IMR-90 (cell line): ENCODE data around the gene MUCL3. TPM values are rescaled to one million over a fixed set of nuclear protein-coding genes. Genes with fewer than 3 reads are reported as not detected.

Experiments
- ATAC-seq: fragments of 200-7000 bp; cut with Tn5 transposase; 2 replicates; pipeline ENCODE4 v1.9.1; 2020; ENCODE audit warnings: low read depth, mild to moderate bottlenecking, moderate library complexity
- BruUV-seq: library from RNA; stranded (reverse); fragments of 400-500 nt; replicated peaks from 2 replicates; lab custom pipeline; 2021; lab: Mats Ljungman, UMichigan
- CTCF ChIA-PET: fragments of 300-600 bp; formaldehyde crosslinking; extraction: SDS; loops from one replicate; lab custom pipeline; 2021; ENCODE audit warnings: antibody characterized with exemption; lab: Yijun Ruan, JAX
- POLR2A ChIA-PET: fragments of 300-600 bp; sonication (Branson Sonifier 250); formaldehyde crosslinking; loops from one replicate; lab custom pipeline; 2022; ENCODE audit warnings: antibody characterized with exemption; ENCODE audit not compliant: unreplicated experiment; lab: Charles Lee
- DNase-seq: peaks from one replicate; pipeline ENCODE4 v3.0.0; 2013
- H2AFZ ChIP-seq: replicated peaks from 2 replicates; pipeline ENCODE3; 2013; ENCODE audit warnings: low read length, mild to moderate bottlenecking; ENCODE audit not compliant: poor library complexity
- H2AK5ac ChIP-seq: 2 replicates; pipeline ENCODE4 v1.6.1; 2013; ENCODE audit warnings: low read depth, low read length, inconsistent platforms
- H2AK9ac ChIP-seq: replicated peaks from 2 replicates; pipeline ENCODE3; 2013; ENCODE audit warnings: mild to moderate bottlenecking, low read depth, low read length, moderate library complexity; ENCODE audit not compliant: poor library complexity
- H2BK120ac ChIP-seq: 2 replicates; pipeline ENCODE4 v1.6.1; 2013; ENCODE audit warnings: low read depth, low read length, inconsistent platforms
- H2BK15ac ChIP-seq: 3 replicates; pipeline ENCODE4 v1.6.1; 2013; ENCODE audit warnings: low read depth, low read length, inconsistent platforms
- H2BK20ac ChIP-seq: 2 replicates; pipeline ENCODE4 v1.6.1; 2013; ENCODE audit warnings: low read depth, mild to moderate bottlenecking, inconsistent platforms, low read length, moderate library complexity
- H2BK5ac ChIP-seq: 2 replicates; pipeline ENCODE4 v1.6.1; 2013; ENCODE audit warnings: mild to moderate bottlenecking, low read depth, low read length, inconsistent platforms; ENCODE audit not compliant: poor library complexity, severe bottlenecking
- H3K14ac ChIP-seq: replicated peaks from 2 replicates; pipeline ENCODE4 v1.6.1; 2013; ENCODE audit warnings: low read depth, low read length, inconsistent platforms
- H3K18ac ChIP-seq: 2 replicates; pipeline ENCODE4 v1.6.1; 2013; ENCODE audit warnings: low read depth, low read length, control low read depth
- H3K23ac ChIP-seq: 2 replicates; pipeline ENCODE4 v1.6.1; 2013; ENCODE audit warnings: low read depth, low read length, inconsistent platforms
- H3K27ac ChIP-seq: 2 replicates; pipeline ENCODE4 v1.5.1; 2013; ENCODE audit warnings: mild to moderate bottlenecking, control low read depth, low read length; ENCODE audit not compliant: insufficient read depth
- H3K27me3 ChIP-seq: 2 replicates; pipeline ENCODE4 v1.6.1; 2013; ENCODE audit warnings: low read length; ENCODE audit not compliant: control insufficient read depth, insufficient read depth
- H3K36me3 ChIP-seq: 2 replicates; pipeline ENCODE4 v1.6.1; 2013; ENCODE audit warnings: low read length, mixed read lengths; ENCODE audit not compliant: control insufficient read depth, insufficient read depth
- H3K4ac ChIP-seq: 2 replicates; pipeline ENCODE4 v1.6.1; 2013; ENCODE audit warnings: low read depth, low read length, inconsistent platforms
- H3K4me1 ChIP-seq: 2 replicates; pipeline ENCODE4 v1.6.1; 2013; ENCODE audit warnings: low read length, mixed read lengths; ENCODE audit not compliant: control insufficient read depth, insufficient read depth
- H3K4me2 ChIP-seq: 2 replicates; pipeline ENCODE4 v1.6.1; 2013; ENCODE audit warnings: low read depth, mild to moderate bottlenecking, control low read depth, low read length, moderate library complexity
- H3K4me3 ChIP-seq: 2 replicates; pipeline ENCODE4 v1.5.1; 2013; ENCODE audit warnings: low read depth, mild to moderate bottlenecking, control low read depth, low read length, moderate library complexity; ENCODE audit not compliant: insufficient read depth
- H3K56ac ChIP-seq: 2 replicates; pipeline ENCODE4 v1.6.1; 2013; ENCODE audit warnings: low read length, inconsistent platforms; ENCODE audit not compliant: insufficient read depth; ENCODE audit errors: extremely low read depth
- H3K79me1 ChIP-seq, 2 experiments: 2 replicates each; pipeline ENCODE4 v1.6.1; 2013; ENCODE audit warnings: low read length in 2 of 2, inconsistent platforms in 1 of 2, low read depth in 1 of 2
- H3K9ac ChIP-seq: 2 replicates; pipeline ENCODE4 v1.6.1; 2013; ENCODE audit warnings: low read depth, low read length, control low read depth
- H3K9me1 ChIP-seq: 2 replicates; pipeline ENCODE4 v1.6.1; 2013; ENCODE audit warnings: low read length, inconsistent platforms; ENCODE audit not compliant: insufficient read depth
- H3K9me3 ChIP-seq: 2 replicates; pipeline ENCODE4 v1.6.1; 2013; ENCODE audit warnings: low read length; ENCODE audit not compliant: control insufficient read depth, insufficient read depth
- H4K20me1 ChIP-seq: 2 replicates; pipeline ENCODE4 v1.6.1; 2013; ENCODE audit warnings: low read length, inconsistent platforms; ENCODE audit not compliant: insufficient read depth
- H4K5ac ChIP-seq: 2 replicates; pipeline ENCODE4 v1.6.1; 2013; ENCODE audit warnings: mild to moderate bottlenecking, low read depth, low read length, control low read depth
- H4K8ac ChIP-seq, 2 experiments: 2 replicates each; pipeline ENCODE4 v1.6.1; 2013; ENCODE audit warnings: low read depth in 2 of 2, low read length in 2 of 2, control low read depth in 1 of 2, inconsistent platforms in 1 of 2
- H4K91ac ChIP-seq: 2 replicates; pipeline ENCODE4 v1.6.1; 2013; ENCODE audit warnings: low read depth, low read length, inconsistent platforms; ENCODE audit not compliant: insufficient read depth
- POLR2A ChIP-seq: IDR thresholded peaks from 2 replicates; pipeline ENCODE4 v1.6.1; 2012; ENCODE audit warnings: mild to moderate bottlenecking, low read depth, low read length
- RCOR1 ChIP-seq: IDR thresholded peaks from 2 replicates; pipeline ENCODE4 v1.6.1; 2012; ENCODE audit warnings: mild to moderate bottlenecking, low read length, improper control_type of control experiment; ENCODE audit not compliant: insufficient replicate concordance
- WGBS, 2 experiments: methylation state at CpG; one replicate each; pipeline versions ENCODE4 v1.1.5 to v1.1.7; 2013; ENCODE audit warnings: missing lambda C conversion rate in 2 of 2; ENCODE audit not compliant: insufficient read length in 1 of 2; ENCODE audit errors: extremely low coverage in 2 of 2; 5-methylcytosine and 5-hydroxymethylcytosine counted together
- dilution Hi-C: fragments of 300-500 bp; cut with HindIII; formaldehyde crosslinking; loops from one replicate; pipeline ENCODE4 v1.14.3; 2018; ENCODE audit warnings: low sequenced_read_pairs; ENCODE audit not compliant: unreplicated experiment
- in situ Hi-C: fragments of 300-500 bp; cut with MboI; formaldehyde crosslinking; loops from 3 replicates; pipeline ENCODE4 v1.14.3; 2019; ENCODE audit warnings: low sequenced_read_pairs, inconsistent platforms, mixed read lengths
- intact Hi-C: fragments of 100-400 bp; cut with micrococcal nuclease; formaldehyde crosslinking; loops from 2 replicates; pipeline ENCODE4 v1.10.0; 2022
- polyA plus RNA-seq, 3 experiments: library from polyadenylated mRNA; depleted of rRNA; stranded (reverse); fragments of >200 nt; gene quantifications; 2 replicates each; pipeline ENCODE4 v1.2.3, GENCODE V29; 2012; ENCODE audit warnings: low replicate concordance in 1 of 3
- total RNA-seq: library from RNA; depleted of rRNA; stranded (reverse); fragments of >200 nt; gene quantifications from 2 replicates; pipeline ENCODE4 v1.2.3, GENCODE V29; 2012

The MUCL3 gene
- total and polyA plus RNA-seq, 2 of the 4 experiments (the other 2 are of a cell fraction) = not detected

DNA sequence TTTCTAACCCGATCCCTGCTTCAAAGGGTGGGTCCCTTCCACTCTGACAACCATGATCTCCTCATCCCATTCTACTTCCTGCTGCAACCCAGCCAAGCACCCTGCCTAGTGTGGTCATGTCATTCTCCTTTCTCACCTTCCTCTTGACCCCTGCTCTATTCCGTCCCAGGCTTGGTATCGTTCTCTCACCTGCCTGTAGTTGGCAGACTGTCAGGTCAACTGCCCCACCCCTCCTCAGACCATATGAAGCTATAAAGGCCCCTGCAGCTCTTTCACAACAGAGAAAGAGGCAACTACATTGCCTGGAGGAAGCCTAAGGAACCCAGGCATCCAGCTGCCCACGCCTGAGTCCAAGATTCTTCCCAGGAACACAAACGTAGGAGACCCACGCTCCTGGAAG is 42.7 kb downstream of the MUCL3 start, which contains the start of gene MUC21:
MUC21 (plus strand) TSS at position 280 of the 400 bp plus-strand sequence. CDS start 241 bp downstream, outside the sequence.
- Histone ChIP-seq H2AK9ac (peak within 1 kb of the TSS; percentile 20), H2BK120ac (no peak within 1 kb of the TSS), H2BK5ac (no peak within 1 kb of the TSS), H2BK15ac (no peak within 1 kb of the TSS), H3K4me2 (no peak within 1 kb of the TSS; the same call in 1 of the 2 replicates), H4K20me1 (no peaks in the 10 kb centered on the region; the same call in 1 of the 2 replicates), H4K8ac (no peak within 1 kb of the TSS), H3K9ac (no peak within 1 kb of the TSS), H4K5ac (no peak within 1 kb of the TSS), H3K4me3 (no peak within 1 kb of the TSS), H3K27me3 (peaks cover 19% of the 10 kb centered on the region), H3K4ac (no peak within 1 kb of the TSS), H2AK5ac (no peak within 1 kb of the TSS), H3K9me3 (no peaks in the 10 kb centered on the region), H3K14ac (no peak within 1 kb of the TSS; the same call in 1 of the 2 replicates), H4K91ac (no peak within 1 kb of the TSS), H3K27ac (no peak within 1 kb of the TSS), H3K23ac (no peak within 1 kb of the TSS), H2AFZ (peak within 1 kb of the TSS; percentile 79), H3K4me1 (peaks cover 6% of the 10 kb centered on the region; the same call in 1 of the 2 replicates), H3K79me1 (no peaks in the 10 kb centered on the region), H3K36me3 (no peaks in the 10 kb centered on the region), H3K18ac (no peak within 1 kb of the TSS), H2BK20ac (no peak within 1 kb of the TSS), H3K9me1 (no peaks in the 10 kb centered on the region), H3K56ac (no peak within 1 kb of the TSS)
- intact Hi-C loops = no loop called here
- no TSS peak for BruUV-seq
- TF ChIP-seq RCOR1 (no peak), POLR2A (no peak)
- 72% methylated on average over 4 of the region's 6 CpGs; no CpG with 5 or more reads in 1 of the 2 experiments for WGBS, 2 experiments
- in situ Hi-C loops = no loop called here
- POLR2A ChIA-PET = no interaction called here
- ATAC-seq (no peak), DNase-seq (no peak)
- CTCF ChIA-PET = no interaction called here
- dilution Hi-C loops = no loop called here
